IgD-negative memory B cell (primary cell): ENCODE data around the gene ZNF593. TPM values are rescaled to one million over a fixed set of nuclear protein-coding genes. Genes with fewer than 3 reads are reported as not detected.

Experiments
- H3K27ac Mint-ChIP-seq, 3 donors: one replicate each; pipeline ENCODE4 v1.8.0; 2020 to 2022; ENCODE audit warnings: mild to moderate bottlenecking in 3 of 3, mixed read lengths in 3 of 3, moderate library complexity in 1 of 3
- H3K27me3 Mint-ChIP-seq: one replicate; pipeline ENCODE4 v1.8.0; 2021; ENCODE audit warnings: mixed read lengths
- H3K36me3 Mint-ChIP-seq: one replicate; pipeline ENCODE4 v1.8.0; 2020; ENCODE audit warnings: mild to moderate bottlenecking, mixed read lengths
- H3K4me1 Mint-ChIP-seq, 3 donors: one replicate each; pipeline ENCODE4 v1.8.0; 2020 to 2022; ENCODE audit warnings: mixed read lengths in 3 of 3, mild to moderate bottlenecking in 1 of 3
- H3K4me3 Mint-ChIP-seq, 4 donors: one replicate each; pipeline ENCODE4 v1.8.0; 2020 to 2022; ENCODE audit warnings: mild to moderate bottlenecking in 4 of 4, mixed read lengths in 4 of 4, moderate library complexity in 3 of 4
- H3K9me3 Mint-ChIP-seq, 3 donors: one replicate each; pipeline ENCODE4 v1.8.0; 2020 to 2021; ENCODE audit warnings: mixed read lengths in 3 of 3, mild to moderate bottlenecking in 1 of 3
- polyA plus RNA-seq: library from polyadenylated mRNA; unstranded; fragments of 300-500 nt; fragmentation: Illumina TruSeq; gene quantifications from one replicate; pipeline ENCODE4 v1.2.3, GENCODE V29; 2021

ZNF593 gene
- polyA plus RNA-seq, 1 donor from 2014 or later: 43.7 TPM

DNA sequence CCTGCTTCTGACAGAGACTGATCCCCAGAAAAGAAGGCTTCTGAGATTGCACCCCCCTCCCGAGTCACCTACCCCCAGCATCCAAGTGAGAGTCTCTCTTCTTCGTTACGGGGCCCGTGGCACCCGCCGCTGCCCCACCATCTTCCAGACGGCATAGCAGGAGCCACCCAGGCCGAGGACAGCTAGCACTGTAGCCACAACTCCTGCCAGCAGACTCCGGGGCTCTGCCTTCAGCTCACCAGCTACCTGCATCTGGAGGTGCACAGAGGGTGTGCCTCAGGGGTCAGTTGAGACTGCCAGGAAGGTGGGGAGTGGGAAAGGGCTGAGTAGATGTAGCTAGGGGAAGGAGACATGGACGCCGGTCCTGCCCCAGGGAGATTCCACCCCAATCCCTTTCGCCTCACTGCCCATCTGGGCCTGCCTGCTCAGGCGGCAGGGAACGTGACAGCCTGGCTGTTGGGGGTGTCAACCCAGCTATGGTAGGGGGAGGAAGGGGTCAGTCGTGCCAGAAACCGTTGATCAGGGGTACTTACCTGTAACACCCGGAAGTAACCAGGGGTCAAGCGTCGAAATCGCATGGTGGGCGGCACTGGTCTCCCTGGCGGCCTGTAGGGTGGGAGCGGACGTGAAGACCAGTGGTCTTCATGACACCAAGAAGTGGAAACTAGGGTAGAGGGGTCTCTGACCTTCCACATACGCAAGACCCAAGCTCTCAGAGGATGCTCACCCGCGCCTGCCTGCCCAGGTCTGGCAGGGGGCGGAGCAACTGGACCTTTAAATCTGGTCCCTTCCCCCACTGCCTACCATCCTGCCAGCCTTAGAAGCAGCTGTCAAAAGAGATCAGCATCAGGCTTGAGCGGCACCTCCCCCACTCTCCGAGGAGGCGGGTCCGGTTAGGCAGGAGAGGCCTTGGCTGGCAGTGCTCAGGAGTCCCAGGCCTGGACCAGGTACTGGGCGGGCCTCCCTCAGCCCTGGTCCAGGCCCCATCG, 1.7 kb downstream of the ZNF593 start, which contains the start of gene ZNF593OS:
Gene ZNF593OS (minus strand): TSS at position 749 of the 989 bp plus-strand sequence. CDS start 171 bp downstream, at position 578.
- Mint-ChIP-seq H3K27me3 (no peaks in the 10 kb centered on the region), H3K9me3 (no peaks in the 10 kb centered on the region), H3K4me1 (peaks cover 0 to 3% (median 0%) of the 10 kb centered on the region in 3 donors), H3K36me3 (peaks cover 2% of the 10 kb centered on the region), H3K4me3 (peak within 1 kb of the TSS; percentile 21 to 98 (median 95)), H3K27ac (peak within 1 kb of the TSS in 1 of 3 donors; percentile 96)

DNA sequence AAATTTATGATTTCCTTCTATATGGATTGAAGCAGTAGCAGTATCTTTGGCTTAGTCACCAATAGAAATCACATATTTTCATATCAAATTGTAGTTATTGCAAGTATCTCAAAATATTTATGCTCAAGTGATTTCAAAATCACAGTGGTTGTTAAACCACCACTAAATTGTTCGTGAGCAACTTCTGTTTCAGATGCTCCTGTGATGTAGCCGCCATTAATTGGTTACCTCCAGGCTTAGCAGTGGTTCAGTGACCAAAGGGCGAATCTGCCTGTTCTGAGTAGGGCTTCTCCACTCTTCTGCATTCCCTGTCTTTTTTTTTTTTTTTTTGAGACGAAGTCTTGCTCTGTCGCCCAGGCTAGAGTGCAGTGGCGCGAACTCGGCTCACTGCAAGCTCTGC, 5.6 kb downstream of the ZNF593 start:
- H3K4me1 Mint-ChIP-seq: peaks cover 0 to 3% (median 0%) of the 10 kb centered on the region in 3 donors
- H3K27ac Mint-ChIP-seq: no peak overlapping the region
- H3K9me3 Mint-ChIP-seq: no peaks in the 10 kb centered on the region
- peaks cover 2% of the 10 kb centered on the region for H3K36me3 Mint-ChIP-seq
- no peaks in the 10 kb centered on the region for H3K27me3 Mint-ChIP-seq
- H3K4me3 Mint-ChIP-seq: no peak overlapping the region

- H3K4me1 Mint-ChIP-seq: peaks cover 0 to 4% (median 0%) of the 10 kb centered on the region in 3 donors
- H3K4me3 Mint-ChIP-seq: peak within 1 kb of the TSS in 3 of 4 donors; percentile 34 to 61 (median 58)
- peak within 1 kb of the TSS in 1 of 3 donors; percentile 31 for H3K27ac Mint-ChIP-seq
- peaks cover 5% of the 10 kb centered on the region for H3K36me3 Mint-ChIP-seq
- H3K9me3 Mint-ChIP-seq: no peaks in the 10 kb centered on the region
- H3K27me3 Mint-ChIP-seq: no peaks in the 10 kb centered on the region
Observed at GRCh38 chr1:26177182-26177684, 7.5 kb downstream of the ZNF593 start, which contains the start of gene CNKSR1. TSS of gene CNKSR1 (plus strand) at chr1:26177491. CDS start at chr1:26177548, 57 bp downstream.

DNA sequence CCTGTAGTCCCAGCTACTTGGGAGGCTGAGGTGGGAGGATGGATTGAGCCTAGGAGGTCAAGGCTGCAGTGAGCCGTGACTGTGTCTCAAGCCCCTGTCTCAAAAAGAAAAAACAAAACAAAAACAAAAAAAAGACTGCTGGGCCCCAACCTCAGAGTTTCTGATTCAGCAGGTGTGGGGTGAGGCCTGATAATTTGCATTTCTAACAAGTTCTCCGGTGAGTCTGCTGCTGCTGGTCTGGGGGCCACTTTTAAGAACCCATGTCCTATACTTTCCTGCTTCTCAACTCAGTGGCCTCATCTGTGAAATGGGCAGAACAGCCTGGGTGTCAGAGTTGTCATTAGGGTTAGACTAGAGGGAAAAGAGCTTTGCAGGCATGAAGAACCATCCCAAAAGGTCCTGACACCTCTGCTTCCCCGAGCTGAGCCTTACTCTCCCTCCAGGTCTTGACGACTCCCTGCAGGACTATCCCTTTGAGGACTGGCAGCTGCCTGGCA, 10.3 kb downstream of the ZNF593 start:
- Mint-ChIP-seq H3K4me1 (peaks cover 0 to 4% (median 0%) of the 10 kb centered on the region in 3 donors), H3K27me3 (no peaks in the 10 kb centered on the region), H3K36me3 (peaks cover 4% of the 10 kb centered on the region), H3K9me3 (no peaks in the 10 kb centered on the region), H3K4me3 (peak overlapping the region in 2 of 4 donors; percentile 16 to 24), H3K27ac (peak overlapping the region in 1 of 3 donors; percentile 71)

DNA sequence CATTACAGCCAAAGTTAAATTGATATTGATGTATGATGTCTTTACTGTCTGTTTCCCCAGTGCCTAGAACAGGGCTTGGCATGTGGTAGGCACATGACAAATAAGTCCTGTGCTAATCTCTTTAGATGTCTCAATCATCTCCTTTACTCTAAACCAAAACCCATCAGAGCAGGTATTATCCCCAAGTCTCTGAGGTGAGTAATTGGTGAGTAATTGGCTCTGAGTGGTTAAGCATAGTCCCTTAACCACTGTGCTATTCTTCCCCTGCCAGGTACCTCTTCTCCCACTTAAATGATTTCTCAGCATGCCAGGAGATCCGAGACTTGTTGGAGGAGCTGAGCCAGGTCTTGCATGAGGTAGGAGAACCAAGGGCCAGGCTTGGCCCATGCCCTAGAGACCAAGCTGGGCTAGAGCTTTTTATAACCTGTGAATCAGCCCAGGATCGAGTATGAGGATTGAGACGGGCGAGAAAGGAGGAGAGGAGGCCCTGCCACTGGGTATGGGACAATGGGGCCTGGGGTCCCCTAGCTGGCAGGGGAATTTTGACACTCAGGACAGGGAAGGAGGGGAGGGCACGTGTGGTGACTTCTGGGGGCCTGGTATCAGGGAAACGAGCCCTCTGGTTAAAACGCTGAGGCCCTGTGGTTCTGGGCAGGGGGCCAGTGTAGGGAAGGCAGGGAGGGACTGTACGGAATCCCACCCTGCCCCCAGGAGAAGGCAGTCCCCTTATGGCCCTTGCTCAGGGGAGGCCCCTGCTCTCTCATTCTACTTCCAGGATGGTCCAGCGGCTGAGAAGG, 12.1 kb downstream of the ZNF593 start:
- Mint-ChIP-seq H3K36me3 (peaks cover 4% of the 10 kb centered on the region), H3K4me3 (peak overlapping the region in 1 of 4 donors; percentile 58), H3K27ac (no peak overlapping the region), H3K4me1 (peaks cover 0 to 4% (median 0%) of the 10 kb centered on the region in 3 donors), H3K9me3 (no peaks in the 10 kb centered on the region), H3K27me3 (no peaks in the 10 kb centered on the region)

- H3K9me3 Mint-ChIP-seq: no peaks in the 10 kb centered on the region
- no peaks in the 10 kb centered on the region for H3K27me3 Mint-ChIP-seq
- no peak overlapping the region for H3K4me3 Mint-ChIP-seq
- peaks cover 4% of the 10 kb centered on the region for H3K36me3 Mint-ChIP-seq
- peaks cover 0 to 4% (median 0%) of the 10 kb centered on the region in 3 donors for H3K4me1 Mint-ChIP-seq
- no peak overlapping the region for H3K27ac Mint-ChIP-seq
Observed at GRCh38 chr1:26182383-26182696, 12.6 kb downstream of the ZNF593 start.

DNA sequence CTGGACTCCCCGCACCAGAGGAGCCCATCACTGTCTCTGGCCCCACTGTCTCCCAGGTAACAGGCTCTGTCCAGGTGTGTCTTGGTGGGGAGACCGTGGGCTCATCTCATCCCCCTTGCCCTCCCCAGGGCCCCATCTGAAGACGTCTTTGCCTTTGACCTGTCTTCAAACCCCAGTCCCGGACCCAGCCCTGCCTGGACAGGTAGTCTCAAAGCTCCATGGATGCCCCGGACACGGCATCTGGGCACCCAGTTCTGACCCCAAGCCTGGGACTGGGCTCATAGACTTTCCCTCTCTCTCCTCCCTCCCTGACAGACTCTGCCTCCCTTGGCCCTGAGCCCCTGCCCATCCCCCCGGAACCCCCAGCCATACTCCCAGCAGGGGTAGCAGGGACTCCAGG, 14.4 kb downstream of the ZNF593 start:
- no peaks in the 10 kb centered on the region for H3K9me3 Mint-ChIP-seq
- no peaks in the 10 kb centered on the region for H3K27me3 Mint-ChIP-seq
- peaks cover 4% of the 10 kb centered on the region for H3K36me3 Mint-ChIP-seq
- no peak overlapping the region for H3K27ac Mint-ChIP-seq
- H3K4me3 Mint-ChIP-seq: no peak overlapping the region
- H3K4me1 Mint-ChIP-seq: peaks cover 0 to 4% (median 0%) of the 10 kb centered on the region in 3 donors

- Mint-ChIP-seq H3K27me3 (no peaks in the 10 kb centered on the region), H3K36me3 (peaks cover 4% of the 10 kb centered on the region), H3K9me3 (no peaks in the 10 kb centered on the region), H3K4me3 (no peak overlapping the region), H3K27ac (no peak overlapping the region), H3K4me1 (peaks cover 0 to 1% (median 0%) of the 10 kb centered on the region in 3 donors)
Observed at GRCh38 chr1:26184883-26185282, 15.2 kb downstream of the ZNF593 start.

DNA sequence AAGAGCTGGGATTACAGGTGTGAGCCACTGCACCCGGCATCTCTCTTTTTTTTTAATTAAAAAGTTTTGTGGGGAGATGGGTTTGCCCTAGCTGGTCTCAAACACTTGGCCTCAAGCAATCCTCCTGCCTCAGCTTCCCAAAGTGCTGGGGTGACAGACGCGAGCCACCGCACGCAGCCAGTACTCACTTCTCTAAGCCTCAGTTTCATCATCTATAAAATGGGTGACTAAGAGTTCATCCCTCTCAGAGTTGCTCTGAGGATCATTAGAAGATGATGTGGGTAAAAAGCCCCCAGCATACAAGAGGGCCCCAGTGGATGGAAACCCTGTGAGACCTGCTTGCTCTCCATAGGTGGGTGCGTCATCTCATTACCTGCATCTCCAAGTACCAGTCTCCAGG, 18.2 kb downstream of the ZNF593 start:
- no peak overlapping the region for H3K27ac Mint-ChIP-seq
- H3K4me3 Mint-ChIP-seq: no peak overlapping the region
- H3K27me3 Mint-ChIP-seq: peaks cover 3% of the 10 kb centered on the region
- no peaks in the 10 kb centered on the region for H3K9me3 Mint-ChIP-seq
- H3K4me1 Mint-ChIP-seq: peaks cover 0 to 2% (median 0%) of the 10 kb centered on the region in 3 donors
- H3K36me3 Mint-ChIP-seq: no peaks in the 10 kb centered on the region

- peaks cover 0 to 2% (median 0%) of the 10 kb centered on the region in 3 donors for H3K4me1 Mint-ChIP-seq
- no peaks in the 10 kb centered on the region for H3K9me3 Mint-ChIP-seq
- no peak overlapping the region for H3K4me3 Mint-ChIP-seq
- H3K36me3 Mint-ChIP-seq: no peaks in the 10 kb centered on the region
- H3K27ac Mint-ChIP-seq: no peak overlapping the region
- H3K27me3 Mint-ChIP-seq: peaks cover 3% of the 10 kb centered on the region
Observed at GRCh38 chr1:26188477-26188876, 18.8 kb downstream of the ZNF593 start.

GRCh38 chr1:26189331-26189730, 19.6 kb downstream of the ZNF593 start:
- Mint-ChIP-seq H3K27ac (no peak overlapping the region), H3K4me1 (peaks cover 0 to 2% (median 0%) of the 10 kb centered on the region in 3 donors), H3K36me3 (no peaks in the 10 kb centered on the region), H3K4me3 (no peak overlapping the region), H3K9me3 (no peaks in the 10 kb centered on the region), H3K27me3 (peaks cover 3% of the 10 kb centered on the region)

DNA sequence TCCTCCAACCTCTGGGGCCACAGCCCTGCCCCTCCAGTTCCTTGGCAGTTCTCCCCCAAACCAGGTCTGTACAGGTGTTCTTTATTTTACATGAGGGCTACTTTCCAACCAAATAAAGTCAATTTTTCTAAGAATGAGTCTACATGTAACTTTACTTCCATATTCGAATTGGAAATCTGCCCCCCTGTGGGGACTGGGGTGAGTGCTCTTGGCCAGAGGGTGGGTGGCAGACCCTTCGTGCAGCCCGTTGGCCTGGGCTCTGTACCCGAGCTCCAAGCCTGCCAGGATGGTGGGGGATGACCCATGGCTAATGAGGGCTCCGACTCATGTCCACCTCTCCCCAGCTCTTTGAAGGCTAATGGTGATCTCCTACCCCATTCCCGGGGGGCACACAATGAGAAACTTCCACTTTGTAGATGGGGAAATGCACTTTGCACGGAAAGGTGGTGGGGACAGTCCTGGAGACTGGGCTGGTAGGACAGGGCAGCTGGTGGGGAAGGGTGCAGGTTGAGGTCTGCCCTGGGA, 20.1 kb downstream of the ZNF593 start:
- H3K4me1 Mint-ChIP-seq: peaks cover 0 to 2% (median 0%) of the 10 kb centered on the region in 3 donors
- H3K27ac Mint-ChIP-seq: no peak overlapping the region
- no peaks in the 10 kb centered on the region for H3K9me3 Mint-ChIP-seq
- H3K4me3 Mint-ChIP-seq: no peak overlapping the region
- H3K36me3 Mint-ChIP-seq: no peaks in the 10 kb centered on the region
- peaks cover 3% of the 10 kb centered on the region for H3K27me3 Mint-ChIP-seq

GRCh38 chr1:26190373-26190987, 20.8 kb downstream of the ZNF593 start, which contains the start of gene CATSPER4:
TSS of gene CATSPER4 (plus strand) at chr1:26190602. CDS start at chr1:26190628, 26 bp downstream.
- H3K27me3 Mint-ChIP-seq: peaks cover 3% of the 10 kb centered on the region
- H3K9me3 Mint-ChIP-seq: no peaks in the 10 kb centered on the region
- peak within 1 kb of the TSS in 1 of 3 donors; percentile 80 for H3K27ac Mint-ChIP-seq
- H3K4me1 Mint-ChIP-seq: peaks cover 0 to 2% (median 0%) of the 10 kb centered on the region in 3 donors
- no peaks in the 10 kb centered on the region for H3K36me3 Mint-ChIP-seq
- no peak within 1 kb of the TSS for H3K4me3 Mint-ChIP-seq

- H3K27ac Mint-ChIP-seq: no peak overlapping the region
- no peaks in the 10 kb centered on the region for H3K9me3 Mint-ChIP-seq
- H3K4me1 Mint-ChIP-seq: peaks cover 0 to 2% (median 0%) of the 10 kb centered on the region in 3 donors
- no peak overlapping the region for H3K4me3 Mint-ChIP-seq
- H3K36me3 Mint-ChIP-seq: peaks cover 2% of the 10 kb centered on the region
- peaks cover 3% of the 10 kb centered on the region for H3K27me3 Mint-ChIP-seq
Observed at GRCh38 chr1:26191739-26192138, 22.0 kb downstream of the ZNF593 start.
